Measurements from ENCODE around the gene RAE1. TPM values are rescaled to one million over a fixed set of nuclear protein-coding genes. Genes with fewer than 3 reads are reported as not detected.
"Not testable (repeated sequence)": the region's sequence is repeated elsewhere in the genome, so short reads cannot be mapped to it uniquely, and the experiment has no call there.

The RAE1 gene
- total RNA-seq, 1 experiment from 2014 or later, result 67.2 TPM

- H3K27me3 ChIP-seq (replicated peaks), result 0 out of 2 replicates have a peak, but pooled peaks cover 5% of the 10 kb centered on the region
- H3K9me3 ChIP-seq (replicated peaks), result no peaks in the 10 kb centered on the region
- H3K27ac ChIP-seq, result no peak overlapping the region
- H3K4me1 ChIP-seq (replicated peaks), result peaks cover 8% of the 10 kb centered on the region
- no peaks in the 10 kb centered on the region for H3K36me3 ChIP-seq
- no peak overlapping the region for H3K4me3 ChIP-seq
- no peak for DNase-seq (ENCODE audit: low read depth in 1 of 2, low spot score in 2 of 2)
Observed at GRCh38 chr20:57417830-57418780, 67.0 kb downstream of the RAE1 start.

DNA sequence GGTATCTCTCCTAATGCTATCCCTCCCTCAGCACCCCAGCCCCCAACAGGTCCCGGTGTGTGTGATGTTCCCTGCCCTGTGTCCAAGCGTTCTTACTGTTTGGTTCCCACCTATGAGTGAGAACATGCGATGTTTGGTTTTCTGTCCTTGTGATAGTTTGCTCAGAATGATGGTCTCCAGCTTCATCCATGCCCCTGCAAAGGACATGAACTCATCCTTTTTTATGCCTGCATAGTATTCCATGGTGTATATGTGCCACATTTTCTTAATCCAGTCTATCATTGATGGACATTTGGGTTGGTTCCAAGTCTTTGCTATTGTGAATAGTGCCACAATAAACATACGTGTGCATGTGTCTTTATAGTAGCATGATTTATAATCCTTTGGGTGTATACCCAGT, 68.4 kb downstream of the RAE1 start:
- H3K9me3 ChIP-seq (replicated peaks); H3K4me1 ChIP-seq (replicated peaks); H3K27me3 ChIP-seq (replicated peaks); H3K4me3 ChIP-seq; H3K27ac ChIP-seq; DNase-seq (ENCODE audit: low read depth in 1 of 2, low spot score in 2 of 2); H3K36me3 ChIP-seq: not testable (repeated sequence)

- 0 out of 2 replicates have a peak, but pooled peaks cover 5% of the 10 kb centered on the region for H3K27me3 ChIP-seq (replicated peaks)
- no peak overlapping the region for H3K4me3 ChIP-seq
- no peak overlapping the region for H3K27ac ChIP-seq
- no peaks in the 10 kb centered on the region for H3K9me3 ChIP-seq (replicated peaks)
- H3K4me1 ChIP-seq (replicated peaks), result no peaks in the 10 kb centered on the region
- no peak for DNase-seq (ENCODE audit: low read depth in 1 of 2, low spot score in 2 of 2)
- H3K36me3 ChIP-seq, result no peaks in the 10 kb centered on the region
Observed at GRCh38 chr20:57420571-57421252, 69.7 kb downstream of the RAE1 start.

DNA sequence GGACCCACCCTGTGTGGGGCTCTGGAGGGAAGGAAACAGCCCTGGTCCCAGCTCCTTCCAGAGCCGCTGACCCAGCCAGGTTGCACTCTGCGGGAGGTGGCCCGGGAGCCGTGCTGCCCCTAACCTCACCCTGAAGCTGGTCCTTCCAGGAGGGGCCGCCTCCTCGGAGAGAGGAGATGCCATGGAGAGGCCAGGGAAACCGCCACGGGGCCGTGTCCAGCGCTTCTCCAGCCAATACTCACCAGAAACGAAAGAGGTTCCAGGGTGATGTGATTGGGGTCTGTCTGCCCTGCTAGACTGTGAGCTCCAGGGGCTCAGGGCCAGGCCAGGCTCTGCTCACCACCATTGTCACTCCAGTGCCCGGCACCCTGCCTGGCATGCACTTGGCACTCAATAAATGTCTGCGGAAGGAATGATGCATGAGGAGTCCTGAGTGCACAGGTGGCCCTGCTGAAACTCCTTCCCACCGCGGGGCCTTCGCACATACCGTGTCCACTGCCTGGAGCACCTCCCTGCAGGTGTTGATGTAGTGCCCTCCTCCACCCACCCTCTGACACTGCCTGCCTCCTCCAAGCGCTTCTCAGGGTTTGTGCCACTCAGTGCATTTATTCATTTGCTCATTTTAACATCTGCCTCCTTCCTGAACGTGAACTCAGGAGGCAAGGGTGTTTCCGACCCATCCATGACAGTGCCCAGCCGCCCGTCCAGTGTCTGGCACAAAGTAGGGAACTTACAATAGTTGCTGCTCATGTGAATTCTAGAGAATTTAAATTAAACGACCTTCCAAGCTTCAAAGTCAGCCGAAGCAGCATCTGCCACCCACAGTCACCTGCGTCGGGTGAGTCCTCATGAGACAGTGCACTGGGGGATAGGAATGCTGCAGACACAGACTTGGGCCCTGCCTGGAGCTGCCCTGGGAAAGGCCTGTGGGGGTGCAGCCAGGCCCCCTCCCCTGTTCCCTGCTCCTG, 70.5 kb downstream of the RAE1 start:
- Histone ChIP-seq H3K27me3 (replicated peaks) (0 out of 2 replicates have a peak, but pooled peaks cover 5% of the 10 kb centered on the region), H3K27ac (no peak overlapping the region), H3K36me3 (no peaks in the 10 kb centered on the region), H3K4me1 (replicated peaks) (no peaks in the 10 kb centered on the region), H3K4me3 (no peak overlapping the region), H3K9me3 (replicated peaks) (no peaks in the 10 kb centered on the region)
- DNase-seq (ENCODE audit: low read depth in 1 of 2, low spot score in 2 of 2), result no peak

GRCh38 chr20:57422254-57422653, 71.2 kb downstream of the RAE1 start:
- DNase-seq (ENCODE audit: low read depth in 1 of 2, low spot score in 2 of 2), result no peak
- H3K27ac ChIP-seq, result no peak overlapping the region
- H3K27me3 ChIP-seq (replicated peaks), result 0 out of 2 replicates have a peak, but pooled peaks cover 5% of the 10 kb centered on the region
- H3K4me1 ChIP-seq (replicated peaks), result no peaks in the 10 kb centered on the region
- H3K36me3 ChIP-seq, result no peaks in the 10 kb centered on the region
- no peaks in the 10 kb centered on the region for H3K9me3 ChIP-seq (replicated peaks)
- H3K4me3 ChIP-seq, result no peak overlapping the region

GRCh38 chr20:57425150-57426013, 74.3 kb downstream of the RAE1 start:
- no peak overlapping the region for H3K4me3 ChIP-seq
- H3K4me1 ChIP-seq (replicated peaks), result peaks cover 6% of the 10 kb centered on the region
- DNase-seq (ENCODE audit: low read depth in 1 of 2, low spot score in 2 of 2), result no peak
- H3K9me3 ChIP-seq (replicated peaks), result no peaks in the 10 kb centered on the region
- H3K27ac ChIP-seq, result no peak overlapping the region
- H3K27me3 ChIP-seq (replicated peaks), result no peaks in the 10 kb centered on the region
- H3K36me3 ChIP-seq, result no peaks in the 10 kb centered on the region

DNA sequence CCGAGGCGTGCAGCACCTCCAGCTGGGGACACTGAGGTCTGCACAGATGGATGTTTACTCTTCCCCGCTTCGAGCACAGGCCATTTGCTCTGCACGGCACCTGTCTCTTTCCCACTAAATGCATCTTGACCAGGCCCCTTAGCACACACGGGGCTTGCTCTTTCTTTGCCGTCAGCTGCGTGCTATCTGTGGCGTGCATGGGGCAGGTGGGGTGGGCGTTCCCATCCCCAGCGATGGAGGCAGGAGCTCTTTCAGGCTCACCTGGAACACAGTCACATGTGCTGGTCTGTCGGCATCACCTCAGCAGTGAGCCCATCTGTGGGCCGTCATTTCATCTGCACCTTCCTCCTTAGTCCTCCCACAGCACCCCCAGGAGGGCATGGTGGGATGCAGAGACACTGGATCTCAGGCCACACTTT, 75.2 kb downstream of the RAE1 start:
- H3K9me3 ChIP-seq (replicated peaks), result no peaks in the 10 kb centered on the region
- no peak overlapping the region for H3K27ac ChIP-seq
- no peaks in the 10 kb centered on the region for H3K36me3 ChIP-seq
- H3K4me3 ChIP-seq, result no peak overlapping the region
- no peaks in the 10 kb centered on the region for H3K27me3 ChIP-seq (replicated peaks)
- DNase-seq (ENCODE audit: low read depth in 1 of 2, low spot score in 2 of 2), result no peak
- H3K4me1 ChIP-seq (replicated peaks), result peaks cover 6% of the 10 kb centered on the region

GRCh38 chr20:57426831-57427230, 75.8 kb downstream of the RAE1 start:
- no peaks in the 10 kb centered on the region for H3K9me3 ChIP-seq (replicated peaks)
- H3K4me1 ChIP-seq (replicated peaks), result peaks cover 6% of the 10 kb centered on the region
- H3K36me3 ChIP-seq, result no peaks in the 10 kb centered on the region
- DNase-seq (ENCODE audit: low read depth in 1 of 2, low spot score in 2 of 2), result no peak
- H3K4me3 ChIP-seq, result no peak overlapping the region
- H3K27me3 ChIP-seq (replicated peaks), result no peaks in the 10 kb centered on the region
- no peak overlapping the region for H3K27ac ChIP-seq

GRCh38 chr20:57428324-57429158, 77.5 kb downstream of the RAE1 start:
- H3K4me3 ChIP-seq, result no peak overlapping the region
- no peaks in the 10 kb centered on the region for H3K27me3 ChIP-seq (replicated peaks)
- H3K4me1 ChIP-seq (replicated peaks), result peaks cover 6% of the 10 kb centered on the region
- H3K27ac ChIP-seq, result no peak overlapping the region
- no peaks in the 10 kb centered on the region for H3K9me3 ChIP-seq (replicated peaks)
- no peaks in the 10 kb centered on the region for H3K36me3 ChIP-seq
- peak in 1 of 2 experiments; percentile 38 for DNase-seq (ENCODE audit: low read depth in 1 of 2, low spot score in 2 of 2)
